ENCODE results near the gene LRRFIP1.

GRCh38 chr2:237819231-237819630, 191.8 kb downstream of the LRRFIP1 start:
- TF ChIP-seq CTCF (IDR thresholded peaks at IDR 0.05; ENCODE audit: extremely low read depth in 1 of 2, insufficient read depth in 1 of 2, low read depth in 1 of 2, low read length in 2 of 2) (no peak), MAX (IDR thresholded peaks at IDR 0.05; ENCODE audit: insufficient read depth, insufficient read length) (no peak), POLR2A (IDR thresholded peaks at IDR 0.05; ENCODE audit: low read depth, low read length) (no peak), JUN (IDR thresholded peaks at IDR 0.05; ENCODE audit: borderline replicate concordance, insufficient read depth, insufficient read length, low read depth) (no peak), EZH2 (IDR thresholded peaks at IDR 0.05; ENCODE audit: borderline replicate concordance, low read depth, low read length, severe bottlenecking) (no peak), POLR2AphosphoS5 (IDR thresholded peaks at IDR 0.05; ENCODE audit: insufficient read depth, low read depth, low read length) (no peak), MYC (IDR thresholded peaks at IDR 0.05; ENCODE audit: low read depth, low read length) (no peak), GATA2 (IDR thresholded peaks at IDR 0.05; ENCODE audit: insufficient read depth, insufficient read length, low read depth, low read length) (no peak)

All from endothelial cell of umbilical vein (primary cell).